Medulla oblongata (tissue), 1 donor: ENCODE data around the gene RGN.
"Not testable (repeated sequence)": the region's sequence is repeated elsewhere in the genome, so short reads cannot be mapped to it uniquely, and the experiment has no call there.

Experiments
- DNase-seq: peaks from one replicate; pipeline ENCODE4 v3.0.0-alpha.2; 2015; ENCODE audit errors: extremely low spot score

The RGN gene

DNA sequence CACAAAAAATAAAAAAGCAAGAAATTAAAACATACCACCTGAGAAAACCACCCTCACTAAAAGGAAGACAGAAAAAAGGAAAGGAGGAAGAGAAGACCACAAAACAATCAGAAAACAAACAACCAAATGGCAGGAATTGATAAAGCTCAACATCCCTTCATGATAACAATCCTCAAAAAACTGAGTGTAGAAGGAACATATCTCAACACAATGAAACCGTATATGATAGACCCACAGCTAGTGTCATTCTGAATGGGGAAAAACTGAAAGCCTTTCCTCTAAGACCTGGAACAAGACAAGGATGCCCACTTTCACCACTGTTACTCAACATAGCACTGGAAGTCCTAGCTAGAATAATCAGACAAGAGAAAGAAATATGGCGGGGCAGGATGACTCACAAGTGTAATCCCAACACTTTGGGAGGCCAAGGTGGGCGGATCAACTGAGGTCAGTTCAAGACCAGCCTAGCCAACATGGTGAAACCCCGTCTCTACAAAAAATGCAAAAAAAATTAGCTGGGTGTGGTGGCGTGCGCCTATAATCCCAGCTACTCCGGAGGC is 38.4 kb downstream of the RGN start:
- not testable (repeated sequence) for DNase-seq

DNA sequence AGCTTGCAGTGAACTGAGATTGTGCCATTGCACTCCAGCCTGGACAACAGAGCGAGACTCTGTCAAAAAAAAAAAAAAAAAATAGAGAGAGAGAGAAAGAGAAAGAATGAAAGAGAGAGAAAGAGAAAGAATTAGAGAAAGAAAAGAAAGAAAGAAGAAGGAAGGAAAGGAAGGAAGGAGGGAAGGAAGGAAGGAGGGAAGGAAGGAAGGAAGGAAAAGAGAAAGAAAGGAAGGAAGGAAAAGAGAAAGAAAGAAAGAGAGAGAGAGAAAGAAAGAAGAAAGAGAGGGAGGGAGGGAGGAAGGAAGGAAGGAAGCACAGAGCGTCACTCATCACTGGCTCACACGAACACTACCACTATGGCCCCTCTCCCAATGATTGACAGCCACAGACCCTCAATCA is 46.2 kb downstream of the RGN start:
- not testable (repeated sequence) for DNase-seq

DNA sequence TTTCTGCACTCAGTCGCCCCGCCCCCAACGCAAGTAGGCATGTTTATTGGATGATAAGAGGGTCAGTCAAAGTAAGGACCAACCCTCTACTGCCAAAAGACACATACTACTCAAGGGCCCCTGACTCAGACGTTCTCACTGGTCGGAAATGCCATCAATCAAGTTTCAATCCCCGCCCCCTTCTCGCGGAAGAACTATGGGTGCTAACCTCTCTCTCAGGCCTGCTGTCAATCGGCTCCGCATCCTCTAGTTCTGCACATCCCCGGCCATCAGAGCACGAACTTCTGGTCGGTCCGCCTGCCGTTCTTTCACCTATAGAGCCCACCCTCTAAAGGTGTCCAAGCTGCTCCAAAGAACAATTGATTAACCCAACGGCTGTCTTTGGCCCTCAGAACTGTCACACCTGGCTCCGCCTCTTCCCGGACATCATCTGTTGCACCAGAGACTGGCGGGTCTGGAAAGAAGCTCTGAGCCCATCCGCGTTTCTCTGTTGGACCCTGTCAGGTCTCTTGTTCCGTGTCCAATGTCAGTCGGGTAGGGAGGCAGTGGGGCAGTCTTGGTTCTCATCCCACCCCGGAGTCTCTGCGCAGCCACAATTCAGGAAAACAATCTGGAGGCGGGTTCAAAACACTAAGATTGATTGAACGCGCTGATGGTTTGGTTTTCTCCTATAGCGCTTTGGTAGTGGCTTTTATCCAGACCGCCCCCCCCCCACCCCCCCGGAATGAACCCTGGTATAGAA is 51.1 kb downstream of the RGN start:
- DNase-seq, result peak; percentile 96

DNA sequence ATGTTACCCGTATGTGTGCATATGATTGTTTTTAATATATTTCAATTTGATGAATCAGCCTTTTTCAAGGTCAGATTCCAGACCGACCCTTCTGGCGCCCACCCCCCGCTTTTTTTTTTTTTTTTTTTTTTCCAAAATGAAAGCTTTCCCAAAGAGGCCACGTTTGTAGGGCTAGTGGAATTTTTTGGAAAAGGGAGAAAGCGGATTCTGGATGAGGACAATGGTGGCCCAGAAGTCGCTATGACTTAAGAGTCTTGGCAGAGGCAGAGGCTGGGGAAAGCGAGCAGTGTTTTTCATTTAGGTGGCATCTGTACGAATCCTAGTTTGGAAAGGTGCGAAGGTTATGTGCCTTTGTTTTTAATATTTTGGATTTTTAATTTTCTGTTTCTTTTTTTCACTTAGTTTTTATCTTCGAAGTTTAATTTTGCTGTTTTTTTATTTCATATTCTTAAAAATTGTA is 51.7 kb downstream of the RGN start:
- DNase-seq, result peak; percentile 12

DNA sequence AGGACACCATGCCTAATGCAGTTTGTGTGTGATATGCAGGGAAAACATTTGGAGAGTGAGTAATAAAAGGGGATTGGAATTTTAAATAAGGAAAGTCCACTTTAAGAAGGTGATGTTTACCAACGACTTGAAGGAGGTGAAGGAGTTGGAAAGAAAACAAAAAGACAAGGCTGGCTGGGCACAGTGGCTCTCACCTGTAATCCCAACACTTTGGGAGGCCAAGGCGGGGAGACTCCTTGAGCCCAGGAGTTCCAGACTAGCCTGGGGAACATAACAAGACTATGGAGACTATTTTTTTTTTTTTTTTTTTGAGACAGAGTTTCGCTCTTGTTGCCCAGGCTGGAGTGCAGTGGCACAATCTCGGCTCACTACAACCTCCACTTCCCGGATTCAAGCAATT is 55.2 kb downstream of the RGN start:
- DNase-seq, result no peak

DNA sequence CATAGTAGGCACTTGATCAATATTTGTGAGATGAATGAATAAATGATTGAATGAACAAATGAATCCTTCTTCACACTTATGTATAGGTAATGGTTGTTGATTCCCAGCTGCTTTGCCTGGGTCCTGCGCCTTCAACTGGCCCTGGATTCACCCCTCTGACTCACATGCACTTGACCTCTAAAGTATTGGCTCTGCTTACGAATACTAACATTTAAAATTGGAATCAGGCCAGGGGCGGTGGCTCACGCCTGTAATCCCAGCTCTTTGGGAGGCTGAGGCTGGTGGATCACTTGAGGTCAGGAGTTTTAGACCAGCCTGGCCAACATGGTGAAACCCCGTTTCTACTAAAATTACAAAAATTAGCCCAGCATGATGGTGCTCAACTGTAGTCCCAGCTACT is 57.4 kb downstream of the RGN start:
- not testable (repeated sequence) for DNase-seq

DNA sequence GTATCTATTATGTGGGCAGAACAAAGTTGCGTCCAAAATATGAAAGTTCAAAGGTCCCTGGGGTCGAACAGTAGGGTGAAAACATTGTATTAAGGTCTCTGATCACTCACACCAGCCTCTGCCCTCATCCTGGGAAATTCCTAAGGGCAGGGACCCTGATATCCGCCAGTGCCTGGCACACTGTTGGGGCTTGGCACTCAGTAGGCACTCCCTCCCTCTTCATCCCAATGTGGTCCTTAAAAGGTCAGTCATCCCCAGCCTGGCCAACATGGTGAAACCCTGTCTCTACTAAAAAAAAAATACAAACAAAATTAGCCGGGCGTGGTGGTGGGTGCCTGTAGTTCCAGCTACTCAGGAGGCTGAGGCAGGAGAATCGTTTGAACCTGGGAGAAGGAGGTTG is 59.9 kb downstream of the RGN start:
- no peak for DNase-seq
